Adipose tissue (tissue), 3 donors: ENCODE results near the gene PRRG1. TPM values are rescaled to one million over a fixed set of nuclear protein-coding genes. Genes with fewer than 3 reads are reported as not detected.
"Not testable (repeated sequence)": the region's sequence is repeated elsewhere in the genome, so short reads cannot be mapped to it uniquely, and the experiment has no call there.

Experiments
- H3K27ac ChIP-seq: one replicate; pipeline ENCODE4 v1.5.1; 2013; ENCODE audit warnings: low read depth, low read length
- whole genome bisulfite sequencing, 3 donors: extraction: QIAGEN DNeasy Blood & Tissue Kit; methylation state at CpG; one replicate each; pipeline ENCODE4 v1.1.7; 2013; 5-methylcytosine and 5-hydroxymethylcytosine counted together
- polyA plus RNA-seq, 3 donors: library from polyadenylated mRNA; stranded (reverse); fragments of 200-250 nt; gene quantifications; one replicate each; pipeline ENCODE4 v1.2.3, GENCODE V29; 2013
- donor health status: healthy with polysubstance abuse.
- donor health status: Bipolar disorder and iron deficiency.
- donor health status: healthy.

Gene PRRG1
- 1 to 10 TPM; 1.4 to 5.4 (median 4.3) TPM for polyA plus RNA-seq

- 1 to 34% (median 1%) methylated on average over 47 to 61 of the region's 61 CpGs for WGBS, 3 donors
Observed at GRCh38 chrX:37349221-37350033, at the start of gene PRRG1. PRRG1 (plus strand) TSS chrX:37349364; CDS start chrX:37406250, 56,886 bp downstream.

GRCh38 chrX:37302569-37302968 is 46.6 kb upstream of the PRRG1 start:
- WGBS, 3 donors: 21 to 38% (median 38%) methylated on average over 1 of the region's 1 CpG
- H3K27ac ChIP-seq: no peak overlapping the region

More at GRCh38 chrX:37349221-37350033, at the start of gene PRRG1:
- H3K27ac ChIP-seq: no peak within 1 kb of the TSS

- 71 to 82% (median 71%) methylated on average over 1 of the region's 2 CpGs for WGBS, 3 donors
Observed at GRCh38 chrX:37305238-37305637, 43.9 kb upstream of the PRRG1 start.

GRCh38 chrX:37314531-37314930 is 34.6 kb upstream of the PRRG1 start:
- no peak overlapping the region for H3K27ac ChIP-seq

More at GRCh38 chrX:37305238-37305637, 43.9 kb upstream of the PRRG1 start:
- not testable (repeated sequence) for H3K27ac ChIP-seq

- 58 to 78% (median 76%) methylated on average over 4 of the region's 4 CpGs for WGBS, 3 donors
- no peak overlapping the region for H3K27ac ChIP-seq
Observed at GRCh38 chrX:37315511-37316248, 33.5 kb upstream of the PRRG1 start.

- WGBS, 3 donors: 51 to 75% (median 72%) methylated on average over 5 of the region's 5 CpGs
- no peak overlapping the region for H3K27ac ChIP-seq
Observed at GRCh38 chrX:37320541-37321203, 28.5 kb upstream of the PRRG1 start.

GRCh38 chrX:37330642-37331041 is 18.5 kb upstream of the PRRG1 start:
- WGBS, 3 donors: 45 to 91% (median 76%) methylated on average over 1 of the region's 1 CpG

GRCh38 chrX:37331546-37331945 is 17.6 kb upstream of the PRRG1 start:
- WGBS, 3 donors: 37 to 46% (median 45%) methylated on average over 4 of the region's 4 CpGs
- H3K27ac ChIP-seq: no peak overlapping the region

More at GRCh38 chrX:37330642-37331041, 18.5 kb upstream of the PRRG1 start:
- H3K27ac ChIP-seq: no peak overlapping the region

GRCh38 chrX:37332055-37332454 is 17.1 kb upstream of the PRRG1 start:
- H3K27ac ChIP-seq: no peak overlapping the region
- WGBS, 3 donors: 33 to 59% (median 55%) methylated on average over 2 of the region's 2 CpGs

- WGBS, 3 donors: 55 to 82% (median 57%) methylated on average over 8 of the region's 8 CpGs
- no peak overlapping the region for H3K27ac ChIP-seq
Observed at GRCh38 chrX:37332987-37333658, 16.0 kb upstream of the PRRG1 start.

GRCh38 chrX:37347420-37347819 is 1.7 kb upstream of the PRRG1 start:
- H3K27ac ChIP-seq: no peak overlapping the region
- 64 to 86% (median 68%) methylated on average over 1 of the region's 1 CpG for WGBS, 3 donors

GRCh38 chrX:37348231-37348970 is 763 bp upstream of the PRRG1 start:
- no peak overlapping the region for H3K27ac ChIP-seq
- WGBS, 3 donors: 31 to 46% (median 36%) methylated on average over 11 of the region's 11 CpGs

- WGBS, 3 donors: 2 to 33% (median 6%) methylated on average over 12 to 18 of the region's 18 CpGs
- no peak overlapping the region for H3K27ac ChIP-seq
Observed at GRCh38 chrX:37348971-37349220, 268 bp upstream of the PRRG1 start.

GRCh38 chrX:37350034-37350365 is 836 bp downstream of the PRRG1 start:
- 1 to 29% (median 1%) methylated on average over 4 to 8 of the region's 8 CpGs for WGBS, 3 donors
- H3K27ac ChIP-seq: no peak overlapping the region

- 78 to 96% (median 85%) methylated on average over 2 of the region's 2 CpGs for WGBS, 3 donors
- H3K27ac ChIP-seq: no peak overlapping the region
Observed at GRCh38 chrX:37353646-37354045, 4.5 kb downstream of the PRRG1 start.

GRCh38 chrX:37357436-37357835 is 8.3 kb downstream of the PRRG1 start:
- WGBS, 3 donors: 81 to 100% (median 94%) methylated on average over 3 of the region's 3 CpGs
- H3K27ac ChIP-seq: no peak overlapping the region

- no peak overlapping the region for H3K27ac ChIP-seq
- WGBS, 3 donors: 62 to 84% (median 72%) methylated on average over 2 of the region's 2 CpGs
Observed at GRCh38 chrX:37361596-37361995, 12.4 kb downstream of the PRRG1 start.

- 68 to 85% (median 82%) methylated on average over 3 of the region's 3 CpGs for WGBS, 3 donors
- H3K27ac ChIP-seq: no peak overlapping the region
Observed at GRCh38 chrX:37364666-37365065, 15.5 kb downstream of the PRRG1 start.
